Hepatocyte (in vitro differentiated cells): Measurements from ENCODE around the gene KMT2D.

Experiments used
- CTCF ChIP-seq: fragments of 200-600 bp; sonication (generic); IDR thresholded peaks from 2 replicates; pipeline ENCODE4 v1.5.1; 2016; ENCODE audit warnings: antibody characterized with exemption, mild to moderate bottlenecking; ENCODE audit not compliant: poor library complexity
- EZH2 ChIP-seq: fragments of 200-600 bp; sonication (generic); IDR thresholded peaks from 2 replicates; pipeline ENCODE4 v1.6.1; 2016; ENCODE audit warnings: antibody characterized with exemption, mild to moderate bottlenecking, borderline replicate concordance
- EZH2phosphoT487 ChIP-seq: fragments of 200-600 bp; sonication (generic); IDR thresholded peaks from one replicate; pipeline ENCODE4 v1.6.1; 2018; ENCODE audit warnings: antibody characterized with exemption, mild to moderate bottlenecking, low read depth, moderate library complexity; ENCODE audit not compliant: unreplicated experiment, severe bottlenecking

- no peak for TF ChIP-seq CTCF
- no peak for TF ChIP-seq EZH2
- TF ChIP-seq EZH2phosphoT487 = no peak
These were observed 9.9 kb downstream of the KMT2D start for GRCh38 chr12:49050507-49051372.
